Right ventricle myocardium inferior (tissue), 1 donor: ENCODE measurements around the gene PRPF18. TPM values are rescaled to one million over a fixed set of nuclear protein-coding genes. Genes with fewer than 3 reads are reported as not detected.

ENCODE experiments used
- ATAC-seq: fragments of 200-7000 bp; cut with Tn5 transposase; one replicate; pipeline ENCODE4 v1.9.1; 2020; ENCODE audit warnings: mild to moderate bottlenecking, moderate library complexity
- DNase-seq: peaks from one replicate; pipeline ENCODE4 v3.0.0; 2021; ENCODE audit errors: missing footprints
- intact Hi-C: fragments of 100-400 bp; cut with DNase I; formaldehyde crosslinking; loops from one replicate; pipeline ENCODE4 v1.11.0; 2022
- total RNA-seq: library from RNA; stranded (reverse); fragmentation: NEBNext Ultra II Directional; extraction: Animal tissue kit (Norgen Biotek cat#: 25700); gene quantifications from one replicate; pipeline ENCODE4 v1.2.1, GENCODE V29; 2021
- donor health status: DM: no; HTN: yes; CAD: no; lungs with severe emphysema.

Gene PRPF18
- total RNA-seq, 1 donor from 2014 or later: 13.9 TPM

GRCh38 chr10:13592306-13592705 is 5.5 kb downstream of the PRPF18 start:
- intact Hi-C loops: no loop called here
- DNase-seq (no peak), ATAC-seq (no peak)

DNA sequence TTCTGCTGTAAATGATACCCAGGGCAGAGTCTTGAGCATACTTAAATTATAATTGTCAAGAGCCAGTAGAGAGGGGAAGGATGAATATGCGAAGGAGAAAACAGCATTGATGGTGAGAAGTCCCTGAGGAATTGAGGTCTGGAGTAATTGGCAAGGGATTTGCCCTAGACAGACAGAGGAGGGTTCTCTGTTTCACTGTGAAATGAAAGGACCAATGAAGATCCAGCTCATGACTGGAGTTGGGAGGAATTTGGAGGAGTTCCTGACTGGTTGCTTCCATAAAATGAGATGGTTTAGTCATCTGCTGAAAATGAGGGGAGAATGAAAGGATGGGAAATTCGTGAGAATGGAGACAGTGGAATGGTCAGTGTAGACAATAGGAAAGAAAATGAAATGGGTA is 6.8 kb downstream of the PRPF18 start:
- intact Hi-C loops: no loop called here
- DNase-seq (no peak), ATAC-seq (no peak)

GRCh38 chr10:13594641-13595040 is 7.9 kb downstream of the PRPF18 start:
- intact Hi-C loops: no loop called here
- ATAC-seq (no peak), DNase-seq (no peak)

- intact Hi-C loops: no loop called here
- DNase-seq (no peak), ATAC-seq (no peak)
Observed at GRCh38 chr10:13597909-13598308, 11.1 kb downstream of the PRPF18 start.

GRCh38 chr10:13604357-13605040 is 17.7 kb downstream of the PRPF18 start:
- intact Hi-C loops: no loop called here
- no peak for DNase-seq
- no peak for ATAC-seq

DNA sequence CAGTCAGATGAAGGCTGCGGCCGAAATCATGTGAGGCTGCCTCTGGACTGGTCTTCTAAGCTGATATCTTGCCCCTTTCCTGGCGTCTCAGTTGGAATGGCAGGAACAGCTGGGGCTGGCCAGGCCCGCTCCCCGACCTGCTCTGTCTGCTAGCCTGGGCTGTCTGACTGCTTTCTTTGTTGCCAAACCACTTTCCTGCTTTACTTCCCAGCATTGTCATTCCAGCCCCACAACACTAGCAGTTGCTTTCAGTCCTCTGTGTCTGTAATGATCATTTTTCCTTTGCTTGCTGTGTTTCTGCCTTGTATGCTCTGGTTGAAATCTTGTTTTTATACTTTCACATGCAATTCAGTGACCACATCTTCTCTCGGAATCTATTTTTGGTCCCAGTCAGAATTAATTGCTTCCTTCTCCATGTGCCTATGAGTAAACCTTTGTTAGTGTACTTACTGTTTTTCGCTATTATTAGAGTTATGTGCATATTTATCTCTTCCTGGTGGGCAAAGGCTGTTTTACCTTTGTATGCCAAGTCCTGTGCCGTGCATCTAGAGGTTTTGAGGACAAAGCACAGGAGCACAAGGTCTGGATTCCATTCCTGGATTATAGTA is 21.6 kb downstream of the PRPF18 start:
- no peak for ATAC-seq
- intact Hi-C loops: no loop called here
- DNase-seq: no peak

GRCh38 chr10:13612654-13613373 is 26.0 kb downstream of the PRPF18 start:
- ATAC-seq (no peak), DNase-seq (no peak)
- intact Hi-C loops: loop anchor here (2.0 to 5.0 kb wide), 3 partner anchors 49 to 479 kb away; no protein-coding TSS in a partner anchor

DNA sequence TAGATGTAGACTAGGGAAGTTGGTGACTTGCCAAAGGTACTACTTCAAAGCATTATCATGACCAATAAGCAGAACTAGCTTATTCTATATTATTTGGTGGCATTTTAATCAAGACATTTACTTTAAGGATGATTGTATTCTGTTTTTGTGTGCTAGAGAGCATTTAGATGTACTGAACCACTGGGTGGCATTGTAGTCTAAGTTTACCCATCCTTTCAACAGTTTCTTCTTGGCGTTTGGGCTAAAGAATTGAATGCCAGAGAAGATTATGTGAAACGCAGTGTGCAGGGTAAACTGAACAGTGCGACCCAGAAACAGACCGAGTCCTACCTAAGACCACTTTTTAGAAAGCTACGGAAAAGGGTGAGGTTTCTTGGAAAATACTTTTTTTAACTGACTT is 26.8 kb downstream of the PRPF18 start:
- no peak for DNase-seq
- peak; percentile 83 for ATAC-seq
- intact Hi-C loops: loop anchor here (2.0 to 5.0 kb wide), 3 partner anchors 49 to 479 kb away; no protein-coding TSS in a partner anchor

GRCh38 chr10:13614530-13615332 is 28.0 kb downstream of the PRPF18 start:
- intact Hi-C loops: loop anchor here (5.0 kb wide), 2 partner anchors 48 to 478 kb away; no protein-coding TSS in a partner anchor
- no peak for DNase-seq
- ATAC-seq: peak; percentile 34

DNA sequence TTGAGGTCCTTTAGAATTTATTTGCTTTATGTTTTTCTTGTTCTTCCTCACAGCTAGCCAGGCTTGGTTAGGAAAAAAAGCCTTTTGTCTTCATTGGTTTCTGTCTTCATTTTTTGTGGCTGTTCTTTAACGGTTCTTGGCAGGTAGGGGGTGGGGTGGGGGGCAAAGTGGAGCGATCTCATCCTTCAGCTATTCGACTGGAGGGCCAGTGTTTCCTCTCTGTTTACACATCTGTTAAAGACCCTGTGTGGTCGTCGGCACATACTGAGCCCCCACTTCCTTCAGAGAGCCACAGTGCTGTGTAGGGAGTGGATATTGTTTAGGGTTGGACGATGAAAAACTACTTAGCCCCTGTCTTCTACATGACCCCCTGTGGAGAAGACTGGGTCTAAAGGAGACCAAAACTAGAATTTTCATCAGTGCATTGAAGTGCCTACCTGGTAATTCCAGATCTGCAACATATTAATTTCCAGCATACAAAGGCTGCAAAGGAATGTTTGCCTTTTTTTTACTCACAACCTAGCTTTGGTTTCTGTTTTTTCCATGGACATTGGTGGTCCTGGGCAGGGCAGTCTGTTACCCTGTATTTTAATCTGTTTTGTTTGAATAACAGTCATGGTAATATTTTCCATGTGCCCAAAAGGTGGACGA is 29.0 kb downstream of the PRPF18 start:
- ATAC-seq (no peak), DNase-seq (no peak)
- intact Hi-C loops: no loop called here

GRCh38 chr10:13617116-13617515 is 30.4 kb downstream of the PRPF18 start:
- DNase-seq (no peak), ATAC-seq (no peak)
- intact Hi-C loops: no loop called here

- DNase-seq: no peak
- intact Hi-C loops: no loop called here
- ATAC-seq: no peak
Observed at GRCh38 chr10:13621931-13622330, 35.2 kb downstream of the PRPF18 start.

DNA sequence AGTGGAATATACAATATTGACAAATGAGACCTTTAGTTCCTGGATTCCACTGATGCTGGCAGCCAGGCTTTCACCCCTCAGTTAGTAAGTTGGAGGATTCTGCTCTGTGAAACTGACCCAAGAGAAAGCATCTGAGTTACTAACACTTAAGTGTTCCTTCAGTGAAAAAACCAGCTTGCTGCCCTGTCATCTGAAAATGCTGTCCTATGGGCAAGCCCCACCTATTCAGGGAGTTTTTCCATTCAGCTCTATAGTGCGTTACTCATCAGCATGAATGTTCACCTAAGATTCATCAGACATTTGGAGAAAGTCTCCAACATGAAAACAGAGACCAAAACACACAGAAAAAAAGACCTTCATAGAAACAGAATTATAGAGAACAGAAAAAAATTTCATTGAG is 37.9 kb downstream of the PRPF18 start:
- intact Hi-C loops: no loop called here
- ATAC-seq: no peak

DNA sequence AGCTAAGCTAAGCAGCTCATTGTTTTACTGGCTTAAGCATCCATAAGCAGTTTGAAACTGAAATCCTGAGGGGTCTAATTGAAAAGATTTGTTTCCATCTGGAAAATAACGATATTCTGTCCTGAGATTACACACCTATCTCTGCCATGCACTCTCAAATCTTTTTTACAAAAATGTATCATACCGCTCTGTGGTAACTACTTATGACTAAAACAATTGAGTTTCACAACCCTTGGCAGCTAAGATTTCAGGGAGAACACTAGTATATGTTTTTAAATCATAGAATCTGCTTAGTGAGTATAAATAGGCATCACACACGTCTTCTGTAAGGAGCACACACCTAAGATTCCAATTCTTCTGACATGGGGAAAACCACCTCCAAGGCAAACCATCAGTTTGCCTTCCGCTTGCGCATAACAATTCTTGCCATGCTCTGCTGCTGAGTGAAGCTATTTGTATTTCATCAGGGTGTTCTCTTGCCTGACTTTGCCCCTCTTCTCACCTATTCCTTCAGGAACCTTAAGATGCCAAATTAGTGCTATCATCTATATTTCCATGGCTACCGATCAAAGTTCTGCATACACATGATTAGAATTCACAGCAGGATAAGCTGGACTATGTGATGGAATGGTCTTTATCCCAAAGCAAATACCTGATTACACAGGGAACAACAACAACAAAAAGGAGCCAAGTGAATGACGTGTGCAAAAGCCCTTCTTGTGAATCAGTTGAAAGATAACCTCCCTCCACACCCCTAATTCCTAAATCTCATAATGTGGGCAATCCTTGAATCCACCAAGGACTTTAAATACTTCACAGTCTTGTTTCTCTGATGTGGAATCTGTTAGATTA is 40.9 kb downstream of the PRPF18 start:
- ATAC-seq (no peak), DNase-seq (no peak)
- intact Hi-C loops: no loop called here

More for the DNA sequence above, 37.9 kb downstream of the PRPF18 start:
- DNase-seq: no peak

- no peak for ATAC-seq
- no peak for DNase-seq
- intact Hi-C loops: no loop called here
Observed at GRCh38 chr10:13628661-13629060, 41.9 kb downstream of the PRPF18 start.

DNA sequence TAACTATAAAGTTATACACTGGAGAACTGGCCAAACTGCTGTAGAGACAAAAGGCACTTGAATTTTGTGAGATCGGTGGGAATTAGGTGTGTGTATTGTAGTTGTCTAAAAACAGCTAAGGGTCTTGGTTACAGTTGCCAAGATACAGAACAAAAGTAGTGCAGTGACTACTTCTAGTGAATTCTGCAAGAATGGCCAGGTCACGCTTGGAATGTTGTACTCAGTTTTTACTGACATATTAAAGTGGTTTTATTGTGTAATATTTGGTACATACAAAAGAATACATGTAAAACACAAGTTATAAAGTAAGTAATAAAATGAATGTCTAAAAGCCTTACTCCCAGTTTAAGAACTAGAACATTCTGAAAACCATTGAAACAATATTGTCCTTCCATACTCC is 42.4 kb downstream of the PRPF18 start:
- intact Hi-C loops: no loop called here
- ATAC-seq: no peak
- DNase-seq: no peak

- DNase-seq (no peak), ATAC-seq (no peak)
- intact Hi-C loops: no loop called here
Observed at GRCh38 chr10:13630231-13630630, 43.5 kb downstream of the PRPF18 start.

DNA sequence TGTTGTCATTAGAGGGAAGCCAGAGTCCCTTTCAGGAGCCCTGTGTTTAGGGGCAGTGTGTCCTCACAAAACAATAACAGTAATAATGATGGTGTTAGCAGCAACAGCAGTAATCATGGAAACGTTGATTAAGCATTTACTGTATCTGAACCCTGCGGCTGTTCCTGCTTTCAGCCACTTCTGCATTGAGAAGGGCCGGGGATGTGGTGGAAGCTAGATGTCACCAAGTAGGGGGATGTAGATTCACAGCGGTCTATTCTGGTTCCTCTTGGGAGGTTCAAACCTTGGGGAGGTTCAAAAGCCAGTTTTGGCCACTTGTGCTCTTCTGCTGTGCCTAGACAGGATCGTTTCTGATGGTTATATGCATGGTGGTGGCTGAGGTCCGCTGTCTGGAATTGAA is 44.8 kb downstream of the PRPF18 start:
- intact Hi-C loops: no loop called here
- no peak for DNase-seq
- ATAC-seq: no peak
